ENCODE data around the gene MTHFD1L. TPM values are rescaled to one million over a fixed set of nuclear protein-coding genes. Genes with fewer than 3 reads are reported as not detected.

Gene MTHFD1L
- total and polyA plus RNA-seq, 11 donors, result 1.1 to 13.2 (median 4.2) TPM

DNA sequence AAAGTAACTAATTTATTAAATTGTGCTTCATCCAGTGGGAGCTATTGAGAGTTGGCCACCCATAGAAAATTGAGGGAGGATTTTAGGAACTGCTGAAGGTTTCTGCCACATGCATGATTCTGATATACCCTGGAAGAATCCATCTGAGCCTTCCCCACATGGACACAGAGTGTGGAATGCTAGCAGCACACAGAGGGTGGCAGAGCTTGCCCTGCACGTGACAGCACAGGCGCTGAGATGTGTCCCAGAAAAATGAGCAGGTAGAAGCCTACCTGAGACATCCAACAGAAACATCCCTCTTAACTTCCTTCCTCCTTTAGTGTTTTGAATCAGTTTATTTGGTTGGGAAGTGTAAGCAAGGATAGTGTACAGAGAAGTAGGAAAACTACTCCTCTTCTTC lies 96.9 kb downstream of the MTHFD1L start:
- TF ChIP-seq CTCF (IDR thresholded peaks at IDR 0.05) (no peak), POLR2A (IDR thresholded peaks at IDR 0.05) (no peak)
- intact Hi-C loops (cut with DNase I), result no loop called here
- Histone ChIP-seq H3K36me3 (peaks cover 0 to 6% (median 0%) of the 10 kb centered on the region in 9 donors), H3K4me3 (no peak overlapping the region), H3K4me1 (peaks cover 0 to 10% (median 0%) of the 10 kb centered on the region in 12 donors), H3K9me3 (no peaks in the 10 kb centered on the region), H3K27ac (no peak overlapping the region), H3K27me3 (no peaks in the 10 kb centered on the region)
- DNase-seq, result no peak
- WGBS, 4 donors, result 97 to 100% (median 97%) methylated on average over 2 of the region's 2 CpGs
- no peak for ATAC-seq

DNA sequence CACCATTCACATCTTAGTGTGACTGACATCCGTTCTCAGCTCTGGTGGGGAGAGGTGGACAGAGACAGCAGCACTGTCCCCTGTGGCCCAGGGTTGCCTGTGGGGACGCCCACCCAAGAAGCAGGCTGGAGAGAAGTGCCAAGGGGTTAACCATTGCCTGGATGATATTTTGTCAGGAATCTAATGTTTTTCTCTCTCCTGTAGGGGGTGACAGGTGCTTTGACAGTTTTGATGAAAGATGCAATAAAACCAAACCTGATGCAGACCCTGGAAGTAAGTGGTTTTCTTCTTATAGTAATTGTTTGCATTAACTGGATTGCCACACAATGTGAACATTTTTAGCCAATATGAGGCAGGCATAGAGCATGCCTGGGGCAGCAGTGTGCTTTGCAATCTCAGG lies 99.3 kb downstream of the MTHFD1L start:
- TF ChIP-seq POLR2A (IDR thresholded peaks at IDR 0.05), result no peak
- no peak for TF ChIP-seq CTCF (IDR thresholded peaks at IDR 0.05)
- peaks cover 0 to 6% (median 0%) of the 10 kb centered on the region in 9 donors for H3K36me3 ChIP-seq
- 92 to 98% (median 95%) methylated on average over 2 of the region's 2 CpGs for WGBS, 4 donors
- no peak overlapping the region for H3K27ac ChIP-seq
- ATAC-seq, result no peak
- intact Hi-C loops (cut with DNase I), result no loop called here
- H3K27me3 ChIP-seq, result no peaks in the 10 kb centered on the region
- no peak for DNase-seq
- H3K9me3 ChIP-seq, result no peaks in the 10 kb centered on the region
- H3K4me3 ChIP-seq, result no peak overlapping the region
- H3K4me1 ChIP-seq, result peaks cover 0 to 1% (median 0%) of the 10 kb centered on the region in 12 donors

- Histone ChIP-seq H3K4me3 (no peak overlapping the region), H3K9me3 (no peaks in the 10 kb centered on the region), H3K27me3 (no peaks in the 10 kb centered on the region), H3K27ac (no peak overlapping the region), H3K36me3 (peaks cover 0 to 6% (median 0%) of the 10 kb centered on the region in 9 donors), H3K4me1 (no peaks in the 10 kb centered on the region)
- intact Hi-C loops (cut with DNase I), result no loop called here
- 86 to 89% (median 89%) methylated on average over 6 of the region's 6 CpGs for WGBS, 4 donors
- ATAC-seq (no peak), DNase-seq (no peak)
- TF ChIP-seq CTCF (IDR thresholded peaks at IDR 0.05) (no peak), POLR2A (IDR thresholded peaks at IDR 0.05) (no peak)
Measured at GRCh38 chr6:150966786-150967185, 101.3 kb downstream of the MTHFD1L start.

- no peak for ATAC-seq
- DNase-seq, result no peak
- intact Hi-C loops (cut with DNase I), result no loop called here
- WGBS, 4 donors, result 84 to 89% (median 85%) methylated on average over 6 of the region's 6 CpGs
- H3K36me3 ChIP-seq, result peaks cover 0 to 6% (median 0%) of the 10 kb centered on the region in 9 donors
- no peaks in the 10 kb centered on the region for H3K27me3 ChIP-seq
- no peak for TF ChIP-seq POLR2A (IDR thresholded peaks at IDR 0.05)
- no peak for TF ChIP-seq CTCF (IDR thresholded peaks at IDR 0.05)
- H3K9me3 ChIP-seq, result no peaks in the 10 kb centered on the region
- no peaks in the 10 kb centered on the region for H3K4me1 ChIP-seq
- no peak overlapping the region for H3K27ac ChIP-seq
- no peak overlapping the region for H3K4me3 ChIP-seq
Measured at GRCh38 chr6:150967381-150967780, 101.9 kb downstream of the MTHFD1L start.
